Right kidney (tissue), 1 donor: ENCODE data around the gene INIP.
"Not testable (repeated sequence)": the region's sequence is repeated elsewhere in the genome, so short reads cannot be mapped to it uniquely, and the experiment has no call there.

Source experiments
- DNase-seq: peaks from one replicate; pipeline ENCODE4 v3.0.0-alpha.2; 2016

The INIP gene

GRCh38 chr9:112744177-112744576 is 26.3 kb upstream of the INIP start:
- no peak for DNase-seq

GRCh38 chr9:112743216-112743836 is 25.4 kb upstream of the INIP start:
- no peak for DNase-seq

GRCh38 chr9:112734892-112735291 is 17.0 kb upstream of the INIP start:
- no peak for DNase-seq

GRCh38 chr9:112731971-112732370 is 14.1 kb upstream of the INIP start:
- DNase-seq = peak; percentile 18

- DNase-seq = no peak
Observed at GRCh38 chr9:112728401-112728800, 10.5 kb upstream of the INIP start.

- DNase-seq = no peak
Observed at GRCh38 chr9:112726428-112726827, 8.5 kb upstream of the INIP start.

- DNase-seq = no peak
Observed at GRCh38 chr9:112725961-112726360, 8.0 kb upstream of the INIP start.

- DNase-seq = not testable (repeated sequence)
Observed at GRCh38 chr9:112722749-112723148, 4.8 kb upstream of the INIP start.

GRCh38 chr9:112720113-112720780 is 2.3 kb upstream of the INIP start:
- DNase-seq = no peak

GRCh38 chr9:112719696-112720095 is 1.8 kb upstream of the INIP start:
- DNase-seq = no peak

- no peak for DNase-seq
Observed at GRCh38 chr9:112719241-112719691, 1.3 kb upstream of the INIP start.

GRCh38 chr9:112712678-112713077 is 5.2 kb downstream of the INIP start:
- no peak for DNase-seq

- DNase-seq = no peak
Observed at GRCh38 chr9:112711050-112711689, 6.7 kb downstream of the INIP start.

GRCh38 chr9:112705768-112706427 is 12.0 kb downstream of the INIP start:
- no peak for DNase-seq

GRCh38 chr9:112703304-112703703 is 14.6 kb downstream of the INIP start:
- no peak for DNase-seq

- DNase-seq = no peak
Observed at GRCh38 chr9:112700085-112700484, 17.8 kb downstream of the INIP start.

GRCh38 chr9:112699230-112699629 is 18.7 kb downstream of the INIP start:
- DNase-seq = no peak

GRCh38 chr9:112696461-112696860 is 21.5 kb downstream of the INIP start:
- no peak for DNase-seq

- DNase-seq = no peak
Observed at GRCh38 chr9:112694706-112695555, 23.0 kb downstream of the INIP start.

GRCh38 chr9:112689161-112689740 is 28.7 kb downstream of the INIP start:
- DNase-seq = no peak

- no peak for DNase-seq
Observed at GRCh38 chr9:112680731-112681402, 37.0 kb downstream of the INIP start.
